GM12801 (cell line): ENCODE results near the gene FAM120AOS.

Experiments
- TF ChIP-seq, protein P1 (sequence below): IDR thresholded peaks from one replicate; pipeline ENCODE4 v1.5.1; 2011; ENCODE audit warnings: control low read depth; ENCODE audit not compliant: insufficient read length; ENCODE audit errors: extremely low read depth

FAM120AOS gene

GRCh38 chr9:93427655-93428379 lies 25.6 kb downstream of the FAM120AOS start:
- TF ChIP-seq, protein P1, sequence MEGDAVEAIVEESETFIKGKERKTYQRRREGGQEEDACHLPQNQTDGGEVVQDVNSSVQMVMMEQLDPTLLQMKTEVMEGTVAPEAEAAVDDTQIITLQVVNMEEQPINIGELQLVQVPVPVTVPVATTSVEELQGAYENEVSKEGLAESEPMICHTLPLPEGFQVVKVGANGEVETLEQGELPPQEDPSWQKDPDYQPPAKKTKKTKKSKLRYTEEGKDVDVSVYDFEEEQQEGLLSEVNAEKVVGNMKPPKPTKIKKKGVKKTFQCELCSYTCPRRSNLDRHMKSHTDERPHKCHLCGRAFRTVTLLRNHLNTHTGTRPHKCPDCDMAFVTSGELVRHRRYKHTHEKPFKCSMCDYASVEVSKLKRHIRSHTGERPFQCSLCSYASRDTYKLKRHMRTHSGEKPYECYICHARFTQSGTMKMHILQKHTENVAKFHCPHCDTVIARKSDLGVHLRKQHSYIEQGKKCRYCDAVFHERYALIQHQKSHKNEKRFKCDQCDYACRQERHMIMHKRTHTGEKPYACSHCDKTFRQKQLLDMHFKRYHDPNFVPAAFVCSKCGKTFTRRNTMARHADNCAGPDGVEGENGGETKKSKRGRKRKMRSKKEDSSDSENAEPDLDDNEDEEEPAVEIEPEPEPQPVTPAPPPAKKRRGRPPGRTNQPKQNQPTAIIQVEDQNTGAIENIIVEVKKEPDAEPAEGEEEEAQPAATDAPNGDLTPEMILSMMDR, result no peak

DNA sequence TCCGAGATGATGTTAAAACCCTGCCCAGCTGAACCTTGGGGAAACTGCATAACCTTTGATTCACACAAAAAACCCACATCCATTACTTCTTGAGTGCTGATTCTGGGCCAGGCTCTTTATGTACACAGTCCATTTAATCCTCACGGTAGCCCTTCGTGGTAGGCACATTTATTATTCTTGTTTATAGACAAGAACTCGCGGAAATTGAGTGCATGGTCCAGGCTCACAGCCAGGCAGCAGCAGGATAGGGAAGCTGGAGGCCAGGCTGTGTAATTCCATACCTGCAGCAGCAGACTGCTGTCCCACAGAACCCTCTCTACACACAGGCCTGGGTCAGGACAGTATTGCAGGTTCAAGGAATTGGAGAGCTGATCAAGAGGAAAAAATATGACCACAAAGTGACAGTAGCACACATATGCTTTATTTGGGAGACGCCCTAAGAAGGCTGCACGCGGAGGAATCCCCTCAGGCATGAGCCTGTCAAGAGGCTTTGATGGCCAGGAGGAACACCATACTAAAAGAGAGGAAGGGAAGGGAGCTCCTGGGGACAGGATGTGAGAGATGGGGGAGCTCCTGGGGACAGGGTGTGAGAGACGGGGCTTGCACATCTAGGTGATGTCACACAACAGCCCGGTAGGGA lies 30.3 kb downstream of the FAM120AOS start:
- TF ChIP-seq, protein P1, result no peak

DNA sequence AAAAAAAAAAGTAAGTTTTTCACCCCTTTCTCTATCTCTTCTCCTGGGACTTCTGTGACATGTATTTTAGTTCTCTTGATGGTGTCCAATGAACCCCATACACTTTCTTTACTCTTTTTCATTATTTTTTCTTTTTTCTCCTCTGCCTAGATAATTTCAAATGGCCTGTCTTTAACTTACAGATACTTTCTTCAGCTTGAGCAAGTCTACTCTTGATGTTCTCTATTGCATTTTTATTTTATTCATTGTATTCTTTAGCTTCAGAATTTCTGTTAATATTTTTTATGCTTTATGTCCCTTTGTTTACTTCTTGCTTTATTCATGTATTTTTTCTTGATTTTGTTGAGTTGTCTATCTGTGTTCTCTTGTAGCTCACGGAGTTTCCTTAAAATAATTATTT lies 34.4 kb downstream of the FAM120AOS start:
- TF ChIP-seq, protein P1, result no peak

- TF ChIP-seq, protein P1, result no peak
Measured at GRCh38 chr9:93417538-93417937, 35.8 kb downstream of the FAM120AOS start.

GRCh38 chr9:93416530-93417235 lies 36.7 kb downstream of the FAM120AOS start:
- TF ChIP-seq, protein P1, result no peak

DNA sequence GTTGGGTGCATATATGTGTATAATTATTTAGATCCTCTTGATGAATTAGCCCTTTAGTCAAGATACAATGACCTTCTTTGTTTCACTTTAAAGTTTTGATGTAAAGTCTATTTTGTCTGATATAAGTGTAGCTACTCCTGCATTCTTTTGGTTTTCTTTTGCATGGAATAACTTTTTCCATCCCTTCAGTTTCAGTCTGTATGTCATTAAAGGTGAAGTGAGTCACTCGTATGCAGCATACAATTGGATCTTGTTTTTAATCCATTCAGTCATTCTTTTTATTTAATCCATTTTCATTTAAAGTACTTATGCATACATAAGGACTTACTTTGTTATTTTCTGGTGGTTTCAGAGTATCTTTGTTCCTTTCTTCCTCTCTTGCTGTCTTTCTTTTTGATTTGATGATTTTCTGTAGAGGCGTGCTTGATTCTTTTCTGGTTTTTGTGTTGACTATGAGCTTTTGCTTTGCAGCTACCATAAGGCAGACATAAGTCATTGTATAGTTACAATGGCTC lies 38.1 kb downstream of the FAM120AOS start:
- TF ChIP-seq, protein P1, result no peak

GRCh38 chr9:93413530-93413929 lies 39.9 kb downstream of the FAM120AOS start:
- TF ChIP-seq, protein P1, result no peak
